HG03039 (cell line): ENCODE results near the gene LINGO3.

Source experiments
- ATAC-seq: cut with Tn5 transposase; IDR thresholded peaks from one replicate; pipeline ENCODE4 v1.9.1; 2021; ENCODE audit warnings: mild to moderate bottlenecking, moderate library complexity; ENCODE audit not compliant: unreplicated experiment

LINGO3 gene

GRCh38 chr19:2266183-2266993 lies 41.6 kb downstream of the LINGO3 start:
- ATAC-seq = no peak

GRCh38 chr19:2261438-2262172 lies 46.3 kb downstream of the LINGO3 start:
- no peak for ATAC-seq

- no peak for ATAC-seq
These were observed 47.6 kb downstream of the LINGO3 start for GRCh38 chr19:2260341-2260805.

GRCh38 chr19:2259336-2259735 lies 48.6 kb downstream of the LINGO3 start:
- no peak for ATAC-seq
